LNCaP clone FGC (cell line): ENCODE measurements around the gene TASP1.
"Not testable (repeated sequence)": the region's sequence is repeated elsewhere in the genome, so short reads cannot be mapped to it uniquely, and the experiment has no call there.

Experiments
- DNase-seq: peaks from one replicate; pipeline ENCODE4 v3.0.0-alpha.2; 2011; ENCODE audit warnings: low read depth
- H3K4me3 ChIP-seq: 2 replicates; pipeline ENCODE4 v1.5.1; 2011; ENCODE audit warnings: mild to moderate bottlenecking, low read depth, low read length, control low read depth
- TF ChIP-seq, protein P1 (sequence below): IDR thresholded peaks from 2 replicates; pipeline ENCODE4 v1.5.1; 2012; ENCODE audit warnings: mild to moderate bottlenecking; ENCODE audit not compliant: control insufficient read depth, insufficient read depth; ENCODE audit errors: extremely low read depth

The TASP1 gene

DNA sequence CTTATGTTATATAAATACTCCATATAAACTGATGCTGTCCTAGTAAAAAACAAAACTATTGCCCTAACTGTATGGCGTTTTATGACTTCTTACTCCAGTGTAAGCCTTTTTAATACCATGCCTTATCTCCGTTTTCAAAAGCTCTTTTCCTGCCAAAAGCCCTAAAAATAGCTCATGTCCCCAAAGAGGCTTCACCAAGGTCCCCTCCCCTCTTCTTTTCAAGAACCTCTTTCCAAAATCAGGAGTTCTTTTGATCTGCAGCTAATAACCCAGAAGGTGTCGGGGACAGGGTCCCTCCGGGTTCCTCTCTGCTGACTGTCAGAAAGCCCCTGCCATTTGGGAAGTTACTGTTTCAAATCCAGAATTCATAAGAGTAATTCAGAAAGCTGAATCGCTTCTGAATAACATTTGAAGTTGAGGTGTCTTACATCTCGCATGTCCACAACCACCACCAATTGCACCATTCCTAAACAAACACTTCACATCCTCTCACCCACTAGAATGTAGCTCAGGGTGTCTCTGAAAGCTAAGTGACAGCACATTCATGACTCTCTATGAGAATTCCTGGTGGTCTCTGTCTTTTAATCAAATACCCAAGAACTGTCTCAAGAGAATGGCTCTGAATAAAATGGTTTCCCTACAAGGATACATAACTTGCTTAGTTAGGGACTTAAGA is 13.3 kb downstream of the TASP1 start:
- TF ChIP-seq, protein P1, sequence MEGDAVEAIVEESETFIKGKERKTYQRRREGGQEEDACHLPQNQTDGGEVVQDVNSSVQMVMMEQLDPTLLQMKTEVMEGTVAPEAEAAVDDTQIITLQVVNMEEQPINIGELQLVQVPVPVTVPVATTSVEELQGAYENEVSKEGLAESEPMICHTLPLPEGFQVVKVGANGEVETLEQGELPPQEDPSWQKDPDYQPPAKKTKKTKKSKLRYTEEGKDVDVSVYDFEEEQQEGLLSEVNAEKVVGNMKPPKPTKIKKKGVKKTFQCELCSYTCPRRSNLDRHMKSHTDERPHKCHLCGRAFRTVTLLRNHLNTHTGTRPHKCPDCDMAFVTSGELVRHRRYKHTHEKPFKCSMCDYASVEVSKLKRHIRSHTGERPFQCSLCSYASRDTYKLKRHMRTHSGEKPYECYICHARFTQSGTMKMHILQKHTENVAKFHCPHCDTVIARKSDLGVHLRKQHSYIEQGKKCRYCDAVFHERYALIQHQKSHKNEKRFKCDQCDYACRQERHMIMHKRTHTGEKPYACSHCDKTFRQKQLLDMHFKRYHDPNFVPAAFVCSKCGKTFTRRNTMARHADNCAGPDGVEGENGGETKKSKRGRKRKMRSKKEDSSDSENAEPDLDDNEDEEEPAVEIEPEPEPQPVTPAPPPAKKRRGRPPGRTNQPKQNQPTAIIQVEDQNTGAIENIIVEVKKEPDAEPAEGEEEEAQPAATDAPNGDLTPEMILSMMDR: no peak
- DNase-seq: no peak
- no peak overlapping the region for H3K4me3 ChIP-seq

DNA sequence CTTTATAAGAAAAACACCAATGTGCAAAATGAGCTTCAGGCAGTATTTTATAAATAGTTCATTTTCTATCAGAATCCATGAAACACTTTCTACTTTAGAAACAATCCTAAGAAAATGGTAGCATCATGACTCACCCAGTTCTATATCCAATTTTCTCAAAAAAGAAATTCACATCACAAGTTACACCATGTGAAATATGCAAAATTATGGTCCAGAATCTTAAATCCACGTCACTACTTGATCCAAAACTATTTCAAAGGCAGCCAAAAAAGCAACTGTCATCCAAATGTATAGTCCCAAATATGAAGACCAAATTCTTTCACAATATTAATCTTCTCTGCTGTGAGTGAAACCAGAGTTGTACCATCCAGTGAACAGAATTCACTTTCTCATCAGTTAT is 19.3 kb downstream of the TASP1 start:
- not testable (repeated sequence) for H3K4me3 ChIP-seq

DNA sequence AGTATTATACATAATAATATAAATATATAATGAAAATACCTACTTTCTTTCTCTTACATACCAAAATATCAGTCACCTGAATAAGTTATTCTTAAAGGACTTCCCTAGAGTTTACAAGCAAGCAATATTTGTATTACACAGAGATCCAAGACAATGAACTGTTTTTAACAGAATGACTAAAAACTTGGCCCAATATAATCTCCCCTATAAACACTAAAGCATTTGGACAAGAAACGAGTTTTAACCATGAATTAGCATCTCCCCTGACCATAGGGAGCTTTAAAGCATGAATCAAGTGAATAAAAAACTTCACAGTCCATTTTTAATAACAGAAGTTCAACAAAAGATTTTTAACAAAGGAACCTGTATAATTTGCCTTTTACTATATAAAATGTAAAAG is 20.3 kb downstream of the TASP1 start:
- DNase-seq, H3K4me3 ChIP-seq: not testable (repeated sequence)

More for the DNA sequence above, 19.3 kb downstream of the TASP1 start:
- not testable (repeated sequence) for DNase-seq

DNA sequence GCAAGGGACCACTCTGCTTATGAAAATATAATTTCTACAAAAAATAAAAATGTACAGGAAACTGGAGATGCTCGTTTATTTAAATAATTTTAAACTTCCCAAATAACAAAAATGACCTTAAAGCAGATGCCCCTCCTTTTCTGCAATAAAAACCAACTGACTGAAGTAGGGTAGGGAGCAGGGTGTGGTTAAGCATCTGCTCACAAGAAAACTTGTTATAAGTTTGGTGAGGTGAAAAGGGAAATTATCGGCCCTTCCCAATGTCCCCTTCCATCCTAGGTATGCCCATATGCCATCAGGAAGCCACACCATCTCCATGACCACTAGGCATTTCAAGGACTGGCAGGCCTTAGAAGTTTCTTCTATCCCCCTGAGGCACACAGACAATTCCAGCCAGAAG is 21.1 kb downstream of the TASP1 start:
- not testable (repeated sequence) for DNase-seq, H3K4me3 ChIP-seq

DNA sequence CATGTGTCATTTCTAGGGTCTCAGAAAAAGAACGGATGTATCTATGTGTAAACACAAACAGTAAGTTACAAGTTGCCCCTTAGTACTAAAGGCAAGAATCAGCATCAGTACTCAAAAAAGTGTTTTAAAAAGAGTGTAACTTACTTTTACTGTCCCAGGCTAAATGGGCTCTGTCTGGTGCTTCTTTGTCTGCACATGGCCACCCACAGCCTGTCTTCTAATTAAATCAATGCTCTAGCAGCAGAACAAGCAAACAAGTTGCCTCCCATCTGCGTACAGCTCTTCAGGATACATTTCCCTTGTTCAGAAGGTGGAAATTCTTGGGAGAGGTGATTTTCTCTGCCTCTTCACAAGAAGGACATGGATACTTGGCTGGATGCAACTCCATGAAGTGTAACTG is 22.0 kb downstream of the TASP1 start:
- H3K4me3 ChIP-seq, DNase-seq: not testable (repeated sequence)

DNA sequence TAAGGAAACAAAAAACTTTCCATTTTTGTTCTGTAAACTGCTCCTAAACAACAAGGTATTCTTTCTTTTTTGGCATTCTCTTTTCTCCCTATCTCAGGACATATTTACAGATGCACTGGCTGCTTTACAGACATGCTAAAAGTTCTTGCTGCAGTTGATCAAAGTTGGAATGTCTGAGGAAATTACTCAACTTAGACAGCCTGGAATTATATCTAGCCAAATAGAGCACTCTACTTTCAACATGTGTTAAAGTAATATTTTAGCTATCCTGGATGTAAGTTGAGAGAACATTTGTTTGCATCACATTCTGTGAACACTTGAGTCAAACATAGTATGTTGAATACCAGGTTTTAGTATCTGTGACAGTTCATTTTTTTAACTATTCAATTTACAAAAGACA is 24.8 kb downstream of the TASP1 start:
- TF ChIP-seq, protein P1: no peak
- no peak for DNase-seq
- H3K4me3 ChIP-seq: no peak overlapping the region

DNA sequence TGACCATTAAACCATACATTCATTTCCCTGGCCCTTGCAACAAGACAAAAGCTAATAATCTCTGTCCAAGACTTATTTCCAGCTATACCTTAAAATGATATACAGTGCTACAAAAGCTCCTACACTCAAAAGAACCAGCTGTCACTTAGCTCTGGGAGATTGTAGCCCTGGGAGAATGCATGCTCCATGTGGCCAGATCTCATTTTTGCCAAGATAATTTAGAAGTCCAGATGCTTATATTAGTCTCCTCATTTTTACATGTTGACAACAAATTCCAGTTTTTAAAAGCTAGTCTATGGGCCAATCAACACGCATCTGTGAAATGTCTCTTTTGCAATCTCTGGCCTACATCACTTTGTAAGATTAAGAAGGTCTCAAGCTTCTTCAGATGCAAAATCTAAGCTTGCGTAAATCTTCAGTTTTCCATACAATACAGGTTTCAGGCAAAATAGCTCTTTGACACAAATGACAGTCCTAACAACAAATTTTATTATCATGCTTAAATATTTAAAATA is 27.1 kb downstream of the TASP1 start:
- no peak for DNase-seq
- H3K4me3 ChIP-seq: no peak overlapping the region
- TF ChIP-seq, protein P1: no peak

DNA sequence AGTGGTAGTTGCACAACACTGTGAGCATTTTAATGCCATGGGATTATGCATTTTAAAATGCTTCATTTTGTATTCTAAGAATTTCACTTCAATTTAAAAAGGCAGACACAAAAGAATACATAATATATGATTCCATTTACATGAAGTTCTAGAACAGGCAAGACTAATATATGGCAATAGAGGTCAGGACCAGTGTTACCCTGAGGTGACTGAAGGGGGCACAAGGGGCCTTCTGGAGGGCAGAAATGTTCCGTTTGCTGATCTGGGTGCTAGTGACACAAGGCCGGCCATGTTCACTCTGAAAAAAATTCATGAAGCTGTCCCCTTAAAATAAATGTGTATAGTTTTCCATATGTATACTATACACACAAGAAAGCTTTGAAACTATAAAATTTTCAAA is 28.5 kb downstream of the TASP1 start:
- TF ChIP-seq, protein P1: no peak
- H3K4me3 ChIP-seq: no peak overlapping the region
- no peak for DNase-seq

DNA sequence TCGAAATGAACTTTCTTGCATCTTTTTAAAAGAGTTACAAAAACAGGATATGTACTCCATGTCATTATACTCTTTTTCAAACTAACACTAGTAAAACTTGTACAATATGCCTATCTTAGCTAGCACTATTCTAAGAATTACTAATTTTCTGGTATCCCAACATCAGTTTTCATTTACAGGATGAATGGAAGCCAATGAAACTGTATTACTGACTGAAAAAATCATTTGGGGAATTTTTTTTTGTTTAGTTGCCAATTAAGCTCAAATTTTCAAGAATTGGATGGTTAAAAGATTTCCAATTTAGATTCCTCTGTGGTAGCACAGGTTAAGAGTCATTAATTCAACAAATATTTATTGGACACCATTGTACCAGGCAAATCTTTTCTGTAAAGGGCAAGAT is 30.7 kb downstream of the TASP1 start:
- H3K4me3 ChIP-seq: no peak overlapping the region
- DNase-seq: no peak
- TF ChIP-seq, protein P1: no peak

DNA sequence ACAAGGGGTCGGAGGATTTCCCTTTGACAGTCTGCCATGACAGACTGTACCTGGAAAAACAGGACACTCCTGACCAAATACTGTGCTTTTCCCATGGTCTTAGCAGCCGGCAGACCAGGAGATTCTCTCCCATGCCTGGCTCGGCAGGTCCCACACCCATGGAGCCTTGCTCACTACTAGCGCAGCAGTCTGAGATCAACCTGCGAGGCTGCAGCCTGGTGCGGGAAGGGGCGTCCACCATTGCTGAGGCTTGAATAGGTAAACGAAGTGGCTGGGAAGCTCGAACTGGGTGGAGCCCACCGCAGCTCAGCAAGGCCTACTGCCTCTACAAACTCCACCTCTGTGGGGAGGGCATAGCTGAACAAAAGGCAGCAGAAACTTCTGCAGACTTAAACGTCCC is 45.3 kb downstream of the TASP1 start:
- H3K4me3 ChIP-seq, DNase-seq: not testable (repeated sequence)
